ENCODE results near the gene L3MBTL4.
"Not testable (repeated sequence)": the region's sequence is repeated elsewhere in the genome, so short reads cannot be mapped to it uniquely, and the experiment has no call there.

Gene L3MBTL4

GRCh38 chr18:6106091-6106685 is 308.5 kb downstream of the L3MBTL4 start:
- peak in 1 of 2 donors; percentile 6 for DNase-seq (ENCODE audit: low read depth in 2 of 2)
- no peak overlapping the region for H3K4me3 ChIP-seq (replicated peaks in 1 of 2; ENCODE audit: low read depth in 2 of 2, low read length in 2 of 2)
- TF ChIP-seq CTCF (IDR thresholded peaks at IDR 0.05; ENCODE audit: low read depth, low read length), result no peak

- H3K4me3 ChIP-seq (replicated peaks in 1 of 2; ENCODE audit: low read depth in 2 of 2, low read length in 2 of 2), result no peak overlapping the region
- no peak for DNase-seq (ENCODE audit: low read depth in 2 of 2)
- no peak for TF ChIP-seq CTCF (IDR thresholded peaks at IDR 0.05; ENCODE audit: low read depth, low read length)
Observed at GRCh38 chr18:6103741-6104140, 311.0 kb downstream of the L3MBTL4 start.

GRCh38 chr18:6096730-6097129 is 318.0 kb downstream of the L3MBTL4 start:
- TF ChIP-seq CTCF (IDR thresholded peaks at IDR 0.05; ENCODE audit: low read depth, low read length), result no peak
- no peak overlapping the region for H3K4me3 ChIP-seq (replicated peaks in 1 of 2; ENCODE audit: low read depth in 2 of 2, low read length in 2 of 2)
- DNase-seq (ENCODE audit: low read depth in 2 of 2), result no peak

- no peak for TF ChIP-seq CTCF (IDR thresholded peaks at IDR 0.05; ENCODE audit: low read depth, low read length)
- no peak for DNase-seq (ENCODE audit: low read depth in 2 of 2)
- H3K4me3 ChIP-seq (replicated peaks in 1 of 2; ENCODE audit: low read depth in 2 of 2, low read length in 2 of 2), result no peak overlapping the region
Observed at GRCh38 chr18:6088432-6088831, 326.3 kb downstream of the L3MBTL4 start.

- no peak overlapping the region for H3K4me3 ChIP-seq (replicated peaks in 1 of 2; ENCODE audit: low read depth in 2 of 2, low read length in 2 of 2)
- no peak for TF ChIP-seq CTCF (IDR thresholded peaks at IDR 0.05; ENCODE audit: low read depth, low read length)
- no peak for DNase-seq (ENCODE audit: low read depth in 2 of 2)
Observed at GRCh38 chr18:6086731-6087130, 328.0 kb downstream of the L3MBTL4 start.

- DNase-seq (ENCODE audit: low read depth in 2 of 2), result no peak
- TF ChIP-seq CTCF (IDR thresholded peaks at IDR 0.05; ENCODE audit: low read depth, low read length), result no peak
- no peak overlapping the region for H3K4me3 ChIP-seq (replicated peaks in 1 of 2; ENCODE audit: low read depth in 2 of 2, low read length in 2 of 2)
Observed at GRCh38 chr18:6079406-6079805, 335.3 kb downstream of the L3MBTL4 start.

GRCh38 chr18:6078877-6079276 is 335.8 kb downstream of the L3MBTL4 start:
- TF ChIP-seq CTCF (IDR thresholded peaks at IDR 0.05; ENCODE audit: low read depth, low read length), result no peak
- no peak overlapping the region for H3K4me3 ChIP-seq (replicated peaks in 1 of 2; ENCODE audit: low read depth in 2 of 2, low read length in 2 of 2)
- no peak for DNase-seq (ENCODE audit: low read depth in 2 of 2)

GRCh38 chr18:6072423-6072822 is 342.3 kb downstream of the L3MBTL4 start:
- not testable (repeated sequence) for H3K4me3 ChIP-seq (replicated peaks in 1 of 2; ENCODE audit: low read depth in 2 of 2, low read length in 2 of 2); DNase-seq (ENCODE audit: low read depth in 2 of 2)
